Measurements from ENCODE around the gene CLNK.

Gene CLNK

DNA sequence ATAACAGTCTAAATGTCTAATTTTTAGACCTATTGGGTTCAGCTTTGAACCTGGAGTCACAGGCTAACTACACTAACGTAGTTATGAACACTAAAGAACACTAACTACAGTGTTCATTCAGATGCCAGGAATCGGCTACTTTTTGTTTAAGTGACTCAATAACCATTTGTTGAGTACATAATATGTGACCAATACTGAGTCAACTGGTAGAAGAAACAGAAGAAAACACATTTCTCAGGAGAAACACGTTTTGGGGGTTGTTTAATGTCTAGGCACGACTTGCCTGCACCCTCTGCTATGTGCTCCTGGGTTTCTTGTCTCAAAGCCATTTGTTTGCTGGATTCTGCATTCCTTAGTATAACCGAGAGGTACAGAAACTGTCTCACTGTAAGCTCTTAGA is 18.6 kb upstream of the CLNK start:
- Histone ChIP-seq H3K4me1 (no peaks in the 10 kb centered on the region), H3K27me3 (no peaks in the 10 kb centered on the region), H3K4me3 (no peak overlapping the region), H4K20me1 (no peaks in the 10 kb centered on the region), H3K9me3 (no peaks in the 10 kb centered on the region), H3K36me3 (no peaks in the 10 kb centered on the region), H3K4me2 (no peak overlapping the region), H3K9ac (no peak overlapping the region), H3K27ac (no peak overlapping the region)
- no peak for TF ChIP-seq Cebpa-rat (IDR thresholded peaks at IDR 0.05)

DNA sequence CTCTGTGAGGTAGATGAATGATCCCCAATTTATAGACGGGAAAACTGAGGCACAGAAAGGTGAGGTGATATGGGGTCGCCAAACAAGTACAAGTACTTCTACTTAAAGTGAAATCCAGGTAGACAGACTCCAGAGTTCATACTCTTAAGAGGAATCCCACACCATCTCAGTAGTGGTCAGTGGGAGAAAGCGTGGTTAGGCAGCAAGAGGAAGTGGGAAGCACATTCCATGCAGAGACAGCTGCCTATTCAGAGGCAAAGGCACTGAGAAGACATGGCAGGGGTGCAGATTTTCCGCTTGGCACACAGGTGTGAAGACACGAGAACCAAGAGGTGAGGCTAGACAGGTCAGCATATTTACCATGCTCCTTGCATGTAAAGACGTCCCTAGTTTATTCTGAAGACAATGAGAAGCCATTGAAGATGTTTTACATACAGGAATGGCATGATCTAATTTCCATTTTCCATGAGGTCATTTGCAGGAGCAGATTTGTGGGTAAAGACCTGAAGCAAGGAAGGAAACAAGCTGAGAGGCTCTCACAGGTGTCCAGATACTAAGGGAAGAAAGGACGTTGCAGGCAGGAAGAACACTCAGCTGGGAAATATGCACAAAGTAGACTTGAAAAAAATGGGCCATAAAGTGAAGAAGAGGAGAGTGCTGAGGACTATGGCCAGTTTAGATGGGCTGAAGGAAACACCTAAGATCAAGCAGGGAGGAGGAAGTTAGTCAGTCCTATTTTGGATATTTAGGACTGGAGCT is 17.3 kb upstream of the CLNK start:
- no peak overlapping the region for H3K9ac ChIP-seq
- no peaks in the 10 kb centered on the region for H3K4me1 ChIP-seq
- H3K9me3 ChIP-seq = no peaks in the 10 kb centered on the region
- H3K4me3 ChIP-seq = no peak overlapping the region
- no peaks in the 10 kb centered on the region for H3K36me3 ChIP-seq
- no peak overlapping the region for H3K27ac ChIP-seq
- TF ChIP-seq Cebpa-rat (IDR thresholded peaks at IDR 0.05) = no peak
- no peaks in the 10 kb centered on the region for H3K27me3 ChIP-seq
- no peaks in the 10 kb centered on the region for H4K20me1 ChIP-seq
- H3K4me2 ChIP-seq = no peak overlapping the region

DNA sequence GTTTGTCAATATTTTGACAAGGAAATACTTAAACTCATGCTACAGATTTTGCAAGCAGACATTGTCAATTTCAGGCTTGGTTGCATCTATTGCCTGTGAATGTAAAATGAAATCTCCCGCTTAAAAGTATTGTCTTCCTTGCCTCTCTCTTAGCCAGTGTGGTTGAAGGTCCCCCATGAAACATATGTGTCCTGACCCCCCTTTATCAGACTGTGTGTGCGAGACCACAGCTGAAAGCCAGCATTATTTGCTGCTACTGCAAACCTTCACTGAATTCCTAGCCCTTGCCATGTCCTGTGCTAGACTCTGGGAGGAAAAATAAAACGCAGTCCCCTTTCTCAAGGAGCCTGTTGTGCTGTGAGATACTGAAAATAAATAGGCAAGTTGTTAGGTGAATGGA is 16.6 kb upstream of the CLNK start:
- Histone ChIP-seq H3K9me3 (no peaks in the 10 kb centered on the region), H4K20me1 (no peaks in the 10 kb centered on the region), H3K9ac (no peak overlapping the region), H3K27ac (no peak overlapping the region), H3K4me2 (no peak overlapping the region), H3K4me3 (no peak overlapping the region), H3K36me3 (no peaks in the 10 kb centered on the region), H3K4me1 (no peaks in the 10 kb centered on the region), H3K27me3 (no peaks in the 10 kb centered on the region)
- TF ChIP-seq Cebpa-rat (IDR thresholded peaks at IDR 0.05) = no peak

DNA sequence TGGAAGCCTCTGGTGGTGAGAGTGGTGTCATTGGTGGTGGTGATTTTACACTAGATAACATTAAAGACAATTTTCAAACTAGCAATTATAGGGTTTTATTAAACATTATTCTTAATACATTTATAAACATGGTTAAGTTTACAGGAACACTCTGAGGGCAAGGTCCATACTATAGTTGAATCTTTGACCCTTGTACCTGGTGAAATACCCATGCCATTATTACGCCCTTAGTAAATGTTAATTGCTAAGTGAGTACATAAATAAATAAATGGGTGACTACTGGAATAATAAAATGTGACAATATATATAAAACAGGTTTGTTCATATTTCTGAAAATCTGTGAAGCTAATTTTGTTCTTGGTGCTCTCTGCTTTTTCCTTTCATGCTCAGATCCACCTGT is 13.6 kb upstream of the CLNK start:
- Histone ChIP-seq H3K36me3 (no peaks in the 10 kb centered on the region), H3K9me3 (no peaks in the 10 kb centered on the region), H3K27ac (no peak overlapping the region), H3K4me1 (no peaks in the 10 kb centered on the region), H3K27me3 (no peaks in the 10 kb centered on the region), H3K9ac (no peak overlapping the region), H3K4me3 (no peak overlapping the region), H4K20me1 (no peaks in the 10 kb centered on the region), H3K4me2 (no peak overlapping the region)
- TF ChIP-seq Cebpa-rat (IDR thresholded peaks at IDR 0.05) = no peak

DNA sequence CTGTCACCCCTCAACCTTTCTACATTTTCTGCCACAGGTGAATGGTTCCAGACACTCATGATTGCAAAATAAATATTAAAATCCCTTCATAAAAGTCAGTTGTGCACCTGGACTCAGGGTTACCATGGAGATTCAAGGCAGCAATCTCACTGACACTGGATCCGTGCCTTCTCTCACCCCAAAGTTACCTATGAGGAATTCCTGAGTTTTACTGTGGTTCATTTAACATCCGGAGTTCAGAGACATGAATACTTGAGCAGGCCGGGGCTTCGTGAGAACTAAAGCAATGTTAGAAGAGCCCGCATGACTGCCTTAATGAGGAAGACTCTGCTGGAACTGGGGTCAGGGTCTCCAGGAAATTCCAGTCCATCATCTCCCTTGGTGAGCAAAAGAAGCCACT is 12.5 kb upstream of the CLNK start:
- no peak overlapping the region for H3K4me2 ChIP-seq
- no peak overlapping the region for H3K4me3 ChIP-seq
- no peak overlapping the region for H3K27ac ChIP-seq
- no peaks in the 10 kb centered on the region for H3K4me1 ChIP-seq
- no peaks in the 10 kb centered on the region for H3K36me3 ChIP-seq
- no peaks in the 10 kb centered on the region for H4K20me1 ChIP-seq
- H3K9ac ChIP-seq = no peak overlapping the region
- H3K9me3 ChIP-seq = no peaks in the 10 kb centered on the region
- TF ChIP-seq Cebpa-rat (IDR thresholded peaks at IDR 0.05) = no peak
- no peaks in the 10 kb centered on the region for H3K27me3 ChIP-seq

DNA sequence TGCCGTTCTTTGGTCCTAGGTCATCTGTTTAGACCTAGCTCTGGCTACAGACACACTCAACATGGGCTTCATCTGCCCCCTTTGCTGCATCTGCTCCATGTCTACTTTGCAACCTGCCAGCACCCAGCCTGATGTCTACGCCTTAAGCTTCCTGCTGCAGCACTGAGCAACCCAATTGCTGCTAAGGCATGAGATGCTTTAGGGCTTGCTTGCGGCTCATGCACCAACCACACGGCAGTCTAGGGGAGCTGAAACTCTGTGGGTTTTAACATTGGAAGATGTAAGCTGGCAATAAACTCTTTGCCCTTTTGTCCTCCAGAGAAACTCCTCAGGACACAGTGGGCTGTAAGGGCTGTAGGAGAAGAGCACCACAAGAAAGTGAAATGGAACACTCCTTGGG is 11.7 kb upstream of the CLNK start:
- TF ChIP-seq Cebpa-rat (IDR thresholded peaks at IDR 0.05) = no peak
- H4K20me1 ChIP-seq = no peaks in the 10 kb centered on the region

DNA sequence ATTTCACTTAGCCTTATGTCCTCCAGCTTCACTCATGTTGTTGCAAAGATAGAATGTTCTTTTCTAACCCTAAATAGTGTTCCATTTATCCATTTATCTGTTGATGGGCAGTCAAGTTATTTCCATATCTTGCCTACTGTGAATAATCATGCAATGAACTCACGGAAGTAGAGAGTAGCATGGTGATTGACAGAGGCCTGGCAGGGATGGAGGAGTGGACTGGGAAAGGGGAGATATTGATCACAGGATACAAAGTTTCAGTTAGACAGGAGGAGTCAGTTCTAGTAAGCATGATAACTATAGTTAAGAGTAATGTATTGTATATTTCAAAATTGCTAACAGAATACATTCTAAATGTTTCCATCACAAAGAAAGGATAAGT is 10.3 kb upstream of the CLNK start:
- H3K9me3 ChIP-seq = no peaks in the 10 kb centered on the region
- H3K4me3 ChIP-seq = no peak overlapping the region
- H3K4me2 ChIP-seq = no peak overlapping the region
- TF ChIP-seq Cebpa-rat (IDR thresholded peaks at IDR 0.05) = no peak
- H3K27me3 ChIP-seq = no peaks in the 10 kb centered on the region
- no peaks in the 10 kb centered on the region for H4K20me1 ChIP-seq
- no peaks in the 10 kb centered on the region for H3K36me3 ChIP-seq
- no peaks in the 10 kb centered on the region for H3K4me1 ChIP-seq
- no peak overlapping the region for H3K27ac ChIP-seq
- H3K9ac ChIP-seq = no peak overlapping the region

More for the DNA sequence above, 11.7 kb upstream of the CLNK start:
- H3K4me1 ChIP-seq = no peaks in the 10 kb centered on the region
- H3K27ac ChIP-seq = no peak overlapping the region
- H3K27me3 ChIP-seq = no peaks in the 10 kb centered on the region
- H3K36me3 ChIP-seq = no peaks in the 10 kb centered on the region
- H3K9me3 ChIP-seq = no peaks in the 10 kb centered on the region
- no peak overlapping the region for H3K4me2 ChIP-seq
- H3K9ac ChIP-seq = no peak overlapping the region
- no peak overlapping the region for H3K4me3 ChIP-seq

DNA sequence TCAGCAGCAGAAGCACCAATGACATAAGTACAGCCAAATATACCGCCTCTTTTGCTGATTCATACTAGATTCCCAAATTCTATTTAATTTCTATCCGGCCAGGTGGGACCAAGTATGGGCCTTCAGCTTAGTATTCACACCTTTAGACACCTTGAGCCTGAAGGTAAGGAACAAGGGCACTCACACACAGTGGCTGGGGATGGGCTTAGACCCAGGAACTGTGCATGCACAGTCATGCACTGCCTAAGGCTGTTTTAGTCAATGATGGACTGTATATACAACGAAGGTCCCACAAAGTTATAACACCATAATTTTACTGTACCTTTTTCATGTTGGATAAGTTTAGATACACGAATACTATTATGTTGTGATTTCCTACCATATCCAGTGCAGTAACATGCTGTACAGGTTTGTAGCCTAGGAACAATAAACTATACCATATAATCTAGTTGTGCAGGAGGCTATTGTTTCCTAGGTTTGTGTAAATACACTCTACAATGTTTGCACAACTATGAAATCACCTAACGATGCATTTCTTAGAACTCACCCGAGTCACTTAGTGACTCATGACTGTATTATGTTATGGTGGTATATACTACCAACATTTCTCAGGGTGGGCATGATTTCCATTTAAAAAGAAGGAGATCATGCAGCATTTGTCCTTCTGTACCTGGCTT is 9.7 kb upstream of the CLNK start:
- H3K27ac ChIP-seq = no peak overlapping the region
- no peak for TF ChIP-seq Cebpa-rat (IDR thresholded peaks at IDR 0.05)

DNA sequence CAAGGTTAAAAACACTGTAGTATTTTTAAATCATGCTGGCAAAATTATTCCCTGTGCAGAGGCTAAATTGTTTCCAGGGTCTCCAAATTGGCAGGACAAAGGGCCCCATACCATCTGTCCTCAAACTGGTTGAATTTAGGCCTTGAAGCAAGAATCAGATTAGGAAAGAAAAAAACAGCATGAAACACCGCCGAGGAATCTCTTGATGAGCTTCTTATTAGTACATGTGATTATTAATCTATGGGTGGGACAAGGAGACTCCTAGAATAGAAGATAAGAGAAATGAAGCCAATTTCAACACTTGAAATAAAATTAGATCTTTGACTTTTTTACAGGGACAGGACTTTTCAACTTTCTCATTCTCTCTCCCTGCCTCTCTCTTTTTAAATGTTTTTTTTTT is 7.1 kb upstream of the CLNK start:
- no peaks in the 10 kb centered on the region for H3K36me3 ChIP-seq

More for the DNA sequence above, 9.7 kb upstream of the CLNK start:
- Histone ChIP-seq H3K36me3 (no peaks in the 10 kb centered on the region), H3K9ac (no peak overlapping the region), H3K9me3 (no peaks in the 10 kb centered on the region), H3K4me1 (no peaks in the 10 kb centered on the region), H3K4me3 (no peak overlapping the region), H3K4me2 (no peak overlapping the region), H3K27me3 (no peaks in the 10 kb centered on the region), H4K20me1 (no peaks in the 10 kb centered on the region)

DNA sequence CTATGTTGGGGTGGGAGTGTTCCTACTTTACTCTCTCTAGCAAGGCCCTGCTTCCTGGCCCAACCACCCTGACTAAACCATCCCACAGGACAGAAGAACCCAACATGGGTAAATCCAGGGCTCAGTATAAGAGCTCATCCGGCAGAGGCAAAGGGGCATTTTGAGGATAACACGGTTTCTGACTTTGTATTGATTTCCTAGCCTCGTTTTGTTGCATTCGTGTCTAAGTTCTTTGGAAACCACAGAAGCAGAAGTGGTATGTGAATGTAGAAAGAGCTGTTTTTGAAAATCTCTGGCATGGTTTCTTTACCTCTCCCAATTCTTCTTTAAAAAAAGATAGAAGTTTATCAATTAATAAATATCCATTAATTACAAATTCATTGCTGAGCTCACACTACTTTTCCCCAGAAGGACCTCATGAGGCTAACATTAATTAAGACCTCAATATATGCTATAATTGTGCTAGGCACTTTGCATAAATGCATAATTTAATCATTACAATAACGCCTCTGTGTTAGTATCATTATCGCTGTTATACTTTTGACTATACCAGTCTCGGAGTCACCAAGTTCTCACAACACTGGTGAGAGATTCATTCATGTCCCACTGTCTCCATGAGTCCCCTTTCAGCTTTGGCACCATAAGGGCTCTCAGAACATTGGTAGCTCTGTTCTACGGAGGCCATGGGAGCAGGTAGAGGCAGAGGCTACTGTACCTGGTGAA is 5.8 kb upstream of the CLNK start:
- Histone ChIP-seq H3K27ac (no peak overlapping the region), H3K4me3 (no peak overlapping the region), H3K4me1 (no peaks in the 10 kb centered on the region), H4K20me1 (no peaks in the 10 kb centered on the region), H3K9me3 (no peaks in the 10 kb centered on the region), H3K9ac (no peak overlapping the region), H3K36me3 (no peaks in the 10 kb centered on the region), H3K27me3 (no peaks in the 10 kb centered on the region), H3K4me2 (no peak overlapping the region)
- no peak for TF ChIP-seq Cebpa-rat (IDR thresholded peaks at IDR 0.05)

More for the DNA sequence above, 7.1 kb upstream of the CLNK start:
- Histone ChIP-seq H3K27ac (no peak overlapping the region), H3K4me1 (no peaks in the 10 kb centered on the region), H3K4me2 (no peak overlapping the region), H3K4me3 (no peak overlapping the region), H3K27me3 (no peaks in the 10 kb centered on the region), H3K9ac (no peak overlapping the region), H4K20me1 (no peaks in the 10 kb centered on the region), H3K9me3 (no peaks in the 10 kb centered on the region)
- TF ChIP-seq Cebpa-rat (IDR thresholded peaks at IDR 0.05) = no peak
